ENCODE data around the gene CSNK1D.
A peak's percentile ranks its signal among the peaks of the same experiment; 100 is the strongest.

- TF ChIP-seq POLR2A (IDR thresholded peaks at IDR 0.05) = no peak
- TF ChIP-seq, protein P1, sequence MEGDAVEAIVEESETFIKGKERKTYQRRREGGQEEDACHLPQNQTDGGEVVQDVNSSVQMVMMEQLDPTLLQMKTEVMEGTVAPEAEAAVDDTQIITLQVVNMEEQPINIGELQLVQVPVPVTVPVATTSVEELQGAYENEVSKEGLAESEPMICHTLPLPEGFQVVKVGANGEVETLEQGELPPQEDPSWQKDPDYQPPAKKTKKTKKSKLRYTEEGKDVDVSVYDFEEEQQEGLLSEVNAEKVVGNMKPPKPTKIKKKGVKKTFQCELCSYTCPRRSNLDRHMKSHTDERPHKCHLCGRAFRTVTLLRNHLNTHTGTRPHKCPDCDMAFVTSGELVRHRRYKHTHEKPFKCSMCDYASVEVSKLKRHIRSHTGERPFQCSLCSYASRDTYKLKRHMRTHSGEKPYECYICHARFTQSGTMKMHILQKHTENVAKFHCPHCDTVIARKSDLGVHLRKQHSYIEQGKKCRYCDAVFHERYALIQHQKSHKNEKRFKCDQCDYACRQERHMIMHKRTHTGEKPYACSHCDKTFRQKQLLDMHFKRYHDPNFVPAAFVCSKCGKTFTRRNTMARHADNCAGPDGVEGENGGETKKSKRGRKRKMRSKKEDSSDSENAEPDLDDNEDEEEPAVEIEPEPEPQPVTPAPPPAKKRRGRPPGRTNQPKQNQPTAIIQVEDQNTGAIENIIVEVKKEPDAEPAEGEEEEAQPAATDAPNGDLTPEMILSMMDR (IDR thresholded peaks at IDR 0.05) = peak; percentile 53 to 59 (median 57)
These were observed 28.9 kb downstream of the CSNK1D start for GRCh38 chr17:82244413-82245133.

Data from testis (tissue), 2 donors.